K562 (cell line): ENCODE data around the gene KCNK6. TPM values are rescaled to one million over a fixed set of nuclear protein-coding genes. Genes with fewer than 3 reads are reported as not detected.

Experiments used
- COPS2 ChIP-seq: fragments of 450-650 bp; conservative IDR thresholded peaks from 2 replicates; pipeline ENCODE4 v1.6.1; 2016; ENCODE audit warnings: mild to moderate bottlenecking, moderate library complexity
- E2F4 ChIP-seq: sonication (generic); formaldehyde crosslinking; IDR thresholded peaks from 2 replicates; pipeline ENCODE4 v1.8.0; 2022; ENCODE audit warnings: mild to moderate bottlenecking, low read depth, missing genetic modification reagents
- ELK3 ChIP-seq: fragments of 450-650 bp; formaldehyde crosslinking; IDR thresholded peaks from 2 replicates; pipeline ENCODE4 v1.4.0; 2020; ENCODE audit warnings: mild to moderate bottlenecking
- FOXA1 ChIP-seq: fragments of 450-650 bp; IDR thresholded peaks from 2 replicates; pipeline ENCODE4 v1.6.1; 2016; ENCODE audit warnings: mild to moderate bottlenecking, borderline replicate concordance
- FOXP4 ChIP-seq: sonication (generic); formaldehyde crosslinking; IDR thresholded peaks from 2 replicates; pipeline ENCODE4 v1.8.0; 2022; ENCODE audit warnings: mild to moderate bottlenecking, missing genetic modification reagents, borderline replicate concordance
- IRF1 ChIP-seq: sonication (generic); formaldehyde crosslinking; IDR thresholded peaks from 2 replicates; pipeline ENCODE4 v1.8.0; 2022; ENCODE audit warnings: missing genetic modification reagents, mild to moderate bottlenecking, borderline replicate concordance
- MAX ChIP-seq: sonication (generic); formaldehyde crosslinking; IDR thresholded peaks from 2 replicates; pipeline ENCODE4 v1.9.0; 2022; ENCODE audit warnings: mild to moderate bottlenecking, missing genetic modification reagents
- MCM7 ChIP-seq, 2 experiments: fragments of 450-650 bp; IDR thresholded peaks; 2 replicates each; pipeline ENCODE4 v1.6.1; 2016 to 2018
- NCOA1 ChIP-seq: fragments of 450-650 bp; IDR thresholded peaks from 2 replicates; pipeline ENCODE4 v1.6.1; 2016; ENCODE audit warnings: low read depth
- NCOA2 ChIP-seq, 2 experiments: fragments of 450-650 bp; IDR thresholded peaks; 2 replicates each; pipeline ENCODE4 v1.6.1; 2018; ENCODE audit warnings: mild to moderate bottlenecking in 2 of 2, moderate library complexity in 1 of 2; ENCODE audit not compliant: partially characterized antibody in 2 of 2
- NFXL1 ChIP-seq: fragments of 450-650 bp; formaldehyde crosslinking; IDR thresholded peaks from 2 replicates; pipeline ENCODE4 v1.4.0; 2021; ENCODE audit warnings: mild to moderate bottlenecking
- NONO ChIP-seq, 2 experiments: fragments of 200-400 bp in 1 of 2; fragments of 450-650 bp in 1 of 2; formaldehyde crosslinking in 1 of 2; IDR thresholded peaks; 2 replicates each; pipeline ENCODE4 v1.6.1; 2017; ENCODE audit warnings: low read depth in 2 of 2, mild to moderate bottlenecking in 2 of 2, moderate library complexity in 2 of 2, low read length in 1 of 2
- PHF8 ChIP-seq: fragments of 200-600 bp; sonication (generic); IDR thresholded peaks from 2 replicates; pipeline ENCODE4 v1.6.1; 2012; ENCODE audit warnings: mixed run types, mild to moderate bottlenecking, inconsistent platforms, low read length, moderate library complexity, borderline replicate concordance
- POLR3A ChIP-seq: IDR thresholded peaks from 2 replicates; pipeline ENCODE4 v1.6.1; 2011; ENCODE audit warnings: borderline replicate concordance, mild to moderate bottlenecking, moderate library complexity; ENCODE audit not compliant: insufficient read length, insufficient read depth; ENCODE audit errors: extremely low read depth
- PTBP1 ChIP-seq: fragments of 200-400 bp; formaldehyde crosslinking; IDR thresholded peaks from 2 replicates; pipeline ENCODE4 v1.6.1; 2017; ENCODE audit warnings: low read depth, low read length
- RBM22 ChIP-seq: fragments of 200-400 bp; formaldehyde crosslinking; IDR thresholded peaks from 2 replicates; pipeline ENCODE4 v1.6.1; 2018; ENCODE audit warnings: low read length, low read depth; ENCODE audit not compliant: poor library complexity, severe bottlenecking
- SAP30 ChIP-seq: fragments of 200-600 bp; sonication (generic); IDR thresholded peaks from 2 replicates; pipeline ENCODE4 v1.6.1; 2012; ENCODE audit warnings: borderline replicate concordance, low read depth, mild to moderate bottlenecking, moderate library complexity, low read length, control low read depth, inconsistent platforms; ENCODE audit not compliant: insufficient read depth, poor library complexity, severe bottlenecking
- TFAM ChIP-seq: fragments of 250-450 bp; sonication (Bioruptor Pico); conservative IDR thresholded peaks from 2 replicates; pipeline ENCODE4 v1.5.0; 2021; ENCODE audit warnings: mild to moderate bottlenecking, moderate library complexity
- TRIM28 ChIP-seq: fragments of 450-650 bp; IDR thresholded peaks from 2 replicates; pipeline ENCODE4 v1.6.1; 2017
- ZNF277 ChIP-seq: fragments of 250-450 bp; sonication (Bioruptor Pico); IDR thresholded peaks from 2 replicates; pipeline ENCODE4 v1.8.0; 2022; ENCODE audit warnings: inconsistent platforms, mild to moderate bottlenecking, moderate library complexity, borderline replicate concordance
- polyA plus RNA-seq, 8 experiments: library from polyadenylated mRNA; depleted of rRNA in 4 of 8; stranded (reverse) in 5 of 8; unstranded in 3 of 8; fragments of >200 nt; fragmentation: Nextera tagmentation in 2 of 8; fragmentation: Illumina TruSeq in 1 of 8; extraction: Ambion mirVana in 2 of 8; extraction: Trizol in 1 of 8; gene quantifications; 2 replicates each; pipeline versions ENCODE4 v1.2.1 to v1.2.3, GENCODE V29; 2011 to 2014; ENCODE audit warnings: inconsistent platforms in 1 of 8, missing spikeins in 1 of 8
- total RNA-seq, 7 experiments: library from RNA; depleted of rRNA in 6 of 7; stranded (reverse); fragments of >200 nt in 6 of 7; fragmentation: Illumina TruSeq in 2 of 7; extraction: Trizol in 2 of 7; gene quantifications; 2 replicates each; pipeline versions ENCODE4 v1.2.1 to v1.2.3, GENCODE V29; 2011 to 2021; ENCODE audit warnings: low replicate concordance in 1 of 7

The KCNK6 gene
- total and polyA plus RNA-seq, 9 of the 15 experiments (the other 6 are each of a cell fraction or from before 2014, with no cell fraction given): 0.05 to 0.42 (median 0.15) TPM

- TF ChIP-seq RBM22 (no peak), ELK3 (CRISPR knock-in tag) (no peak), E2F4 (CRISPR knock-in tag) (no peak), COPS2 (no peak), MAX (CRISPR knock-in tag) (no peak), FOXP4 (CRISPR knock-in tag) (no peak), ZNF277 (CRISPR knock-in tag) (no peak), PTBP1 (no peak), NONO (IDR thresholded peaks at IDR 0.05; ENCODE audit: low read depth in 2 of 2, low read length in 1 of 2) (no peak), MCM7 (IDR thresholded peaks at IDR 0.05) (no peak), POLR3A (no peak), FOXA1 (no peak), IRF1 (no peak), SAP30 (peak; percentile 1), NCOA1 (0 out of 2 replicates have a peak, but pooled peaks have one; percentile 40), TRIM28 (peak; percentile 47; the same call in 1 of the 2 replicates), TFAM (CRISPR knock-in tag) (no peak), NFXL1 (CRISPR knock-in tag) (no peak), PHF8 (peak; percentile 36; the same call in 1 of the 2 replicates), NCOA2 (IDR thresholded peaks at IDR 0.05; ENCODE audit: partially characterized antibody in 2 of 2) (no peak)
Observed at GRCh38 chr19:38315657-38316476, 3.8 kb upstream of the KCNK6 start, which contains the start of gene YIF1B (continued).
